DMS53 treated with DMSO at 0.1 percent for 48 hours (cell line): ENCODE results near the gene LAMA2.

ENCODE experiments used
- DNase-seq: peaks from one replicate; lab custom pipeline; 2025; ENCODE audit not compliant: unreplicated experiment; lab: John Stamatoyannopoulos, UW

Gene LAMA2

DNA sequence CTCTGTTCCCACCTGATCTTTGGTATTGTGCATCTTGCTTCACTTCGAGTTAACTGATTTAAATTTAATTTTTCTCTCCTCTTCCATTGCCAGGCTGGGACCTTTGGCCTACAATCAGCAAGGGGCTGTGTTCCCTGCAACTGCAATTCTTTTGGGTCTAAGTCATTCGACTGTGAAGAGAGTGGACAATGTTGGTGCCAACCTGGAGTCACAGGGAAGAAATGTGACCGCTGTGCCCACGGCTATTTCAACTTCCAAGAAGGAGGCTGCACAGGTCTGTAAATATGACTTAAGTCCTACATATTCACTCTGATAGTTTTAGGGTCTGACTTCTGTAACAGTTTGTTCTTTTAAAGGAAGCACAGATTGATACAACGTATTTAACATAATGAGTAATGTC, 414.7 kb downstream of the LAMA2 start:
- DNase-seq: no peak

DNA sequence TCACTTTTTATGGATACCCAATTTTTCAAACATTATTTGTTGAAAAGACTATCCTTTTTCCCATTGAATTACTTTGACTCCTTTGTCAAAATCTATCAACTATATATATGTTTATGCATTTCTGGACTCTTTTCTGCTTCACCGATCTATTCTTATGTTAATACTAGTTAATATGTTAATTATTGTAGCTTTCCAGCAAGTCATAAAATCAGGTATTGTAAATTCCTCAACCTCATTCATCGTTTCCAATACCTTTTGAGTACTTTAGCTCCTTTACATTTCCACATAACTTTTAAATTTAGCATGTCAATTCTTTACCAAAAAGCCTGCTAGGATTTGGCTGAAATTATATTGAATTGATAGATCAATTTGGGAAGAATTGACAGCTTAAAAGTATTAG, 419.7 kb downstream of the LAMA2 start:
- DNase-seq: no peak

GRCh38 chr6:129306826-129307225, 423.9 kb downstream of the LAMA2 start:
- no peak for DNase-seq

DNA sequence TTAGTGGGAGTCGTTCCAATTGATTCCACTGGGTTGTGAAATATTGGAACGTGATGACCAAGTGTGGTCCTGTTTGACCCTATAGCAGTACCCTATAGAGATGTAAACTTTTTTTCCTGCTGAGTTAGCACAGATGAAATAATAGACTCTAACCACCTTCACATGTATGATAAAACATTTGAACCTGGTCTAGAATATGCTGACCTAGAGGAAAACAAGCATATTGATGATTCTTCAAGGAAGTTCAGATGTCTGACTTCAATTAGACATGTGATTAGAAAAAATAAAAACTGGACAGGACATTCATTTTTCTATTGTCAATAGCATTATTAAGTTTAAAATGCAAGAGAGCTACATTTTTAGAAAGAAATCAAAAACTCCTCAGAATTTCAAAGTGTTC, 424.9 kb downstream of the LAMA2 start:
- DNase-seq: no peak

- DNase-seq: no peak
Observed at GRCh38 chr6:129309154-129309553, 426.2 kb downstream of the LAMA2 start.

DNA sequence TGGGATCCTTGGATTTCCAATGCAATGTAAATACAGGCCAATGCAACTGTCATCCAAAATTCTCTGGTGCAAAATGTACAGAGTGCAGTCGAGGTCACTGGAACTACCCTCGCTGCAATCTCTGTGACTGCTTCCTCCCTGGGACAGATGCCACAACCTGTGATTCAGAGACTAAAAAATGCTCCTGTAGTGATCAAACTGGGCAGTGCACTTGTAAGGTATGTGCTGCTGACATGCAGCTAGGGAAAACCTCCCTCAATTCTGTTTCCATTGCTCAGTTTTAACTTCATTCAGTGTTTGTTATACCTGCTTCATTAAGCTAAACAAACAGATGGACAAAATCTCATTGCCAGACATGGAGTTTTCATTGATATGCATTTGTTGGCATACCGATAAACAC, 429.9 kb downstream of the LAMA2 start:
- DNase-seq: no peak

DNA sequence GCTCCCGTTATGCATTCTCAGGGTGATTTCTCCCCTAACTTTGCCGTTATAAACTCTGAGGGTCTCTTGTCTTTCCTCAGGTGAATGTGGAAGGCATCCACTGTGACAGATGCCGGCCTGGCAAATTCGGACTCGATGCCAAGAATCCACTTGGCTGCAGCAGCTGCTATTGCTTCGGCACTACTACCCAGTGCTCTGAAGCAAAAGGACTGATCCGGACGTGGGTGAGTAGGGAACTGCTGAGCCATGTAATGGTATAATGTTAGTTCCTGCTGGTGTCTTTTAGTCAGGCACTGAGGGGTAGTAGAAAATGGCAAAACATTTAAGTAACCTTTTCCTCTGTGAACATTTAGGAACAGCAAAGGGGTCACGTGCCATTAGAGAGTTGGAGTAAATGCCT, 431.6 kb downstream of the LAMA2 start:
- no peak for DNase-seq

DNA sequence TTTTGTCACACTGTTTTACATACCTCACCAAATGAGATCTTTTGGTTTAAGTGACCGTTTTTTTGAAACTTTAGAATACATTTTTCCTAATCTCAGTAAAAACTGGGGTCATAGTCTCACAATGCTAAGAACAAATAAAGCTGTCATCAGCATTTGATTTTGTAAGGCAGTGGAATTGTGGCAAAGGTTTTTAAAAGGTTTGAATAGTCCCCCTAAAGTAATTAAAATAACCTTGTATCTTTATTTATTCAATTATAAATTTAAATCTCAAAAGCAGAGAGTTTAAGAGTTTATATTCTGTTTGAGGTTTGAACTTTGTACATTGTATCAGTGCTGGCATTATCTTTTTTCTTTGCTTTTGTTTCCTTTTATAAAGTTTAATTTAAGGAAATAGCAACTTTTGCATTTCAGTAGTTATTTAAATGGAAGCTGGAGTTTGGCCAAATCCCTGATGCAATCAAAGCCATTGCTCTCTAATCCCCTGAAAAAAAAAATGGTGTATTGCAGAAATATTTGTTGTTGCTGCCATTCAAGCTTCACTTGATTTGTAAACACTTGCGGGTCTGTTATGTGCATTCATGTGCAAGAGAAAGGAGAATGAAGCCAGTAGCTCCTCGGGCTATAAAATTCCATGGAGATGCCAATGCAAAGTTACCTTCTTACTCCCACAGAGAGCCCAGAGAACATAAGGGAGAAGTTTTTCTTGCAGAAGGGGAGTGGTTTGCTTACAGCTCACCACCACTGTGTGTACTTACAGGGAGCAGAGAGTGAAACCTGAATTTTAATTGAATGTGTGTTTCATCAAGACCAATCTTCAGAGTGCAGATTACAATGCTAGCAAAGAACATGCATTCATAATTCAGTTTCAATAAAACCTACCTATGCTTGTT, 435.2 kb downstream of the LAMA2 start:
- peak; percentile 20 for DNase-seq

DNA sequence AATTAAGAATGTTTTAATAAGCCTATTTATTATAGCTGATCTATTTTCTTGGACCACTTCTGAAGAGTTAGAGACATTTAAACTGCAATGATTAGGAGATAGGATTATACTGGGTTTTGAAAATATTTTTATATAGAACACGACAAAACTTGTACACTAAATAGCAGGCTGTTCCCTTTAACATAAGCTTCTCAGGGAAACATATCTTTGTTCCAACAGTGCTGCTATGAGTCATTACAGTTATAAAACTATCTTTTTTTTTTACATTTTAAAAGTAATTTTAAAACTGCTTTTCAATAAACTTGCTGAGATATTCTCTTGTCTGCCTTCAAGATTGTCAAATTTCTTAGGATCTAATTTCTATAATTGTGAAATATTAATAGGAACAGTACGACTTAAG, 438.0 kb downstream of the LAMA2 start:
- DNase-seq: no peak

DNA sequence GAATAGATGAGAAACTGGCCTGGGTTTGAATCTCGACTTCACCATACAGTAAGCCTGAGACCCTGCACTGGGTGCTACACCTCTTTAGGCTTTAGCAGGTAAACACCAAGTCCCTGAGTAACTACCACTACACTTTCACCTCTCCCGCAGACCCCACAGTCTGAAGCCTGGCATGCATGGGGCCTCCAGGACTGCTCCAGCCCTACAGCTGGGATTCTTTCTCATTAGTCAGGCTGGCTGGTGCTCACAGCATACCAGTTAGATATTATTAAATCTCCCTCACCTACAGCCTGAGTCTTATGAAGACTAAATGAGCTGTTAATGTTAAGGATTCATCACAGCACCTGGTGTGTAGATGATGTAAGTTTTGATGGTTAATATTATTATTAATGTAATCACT, 438.4 kb downstream of the LAMA2 start:
- DNase-seq: no peak

DNA sequence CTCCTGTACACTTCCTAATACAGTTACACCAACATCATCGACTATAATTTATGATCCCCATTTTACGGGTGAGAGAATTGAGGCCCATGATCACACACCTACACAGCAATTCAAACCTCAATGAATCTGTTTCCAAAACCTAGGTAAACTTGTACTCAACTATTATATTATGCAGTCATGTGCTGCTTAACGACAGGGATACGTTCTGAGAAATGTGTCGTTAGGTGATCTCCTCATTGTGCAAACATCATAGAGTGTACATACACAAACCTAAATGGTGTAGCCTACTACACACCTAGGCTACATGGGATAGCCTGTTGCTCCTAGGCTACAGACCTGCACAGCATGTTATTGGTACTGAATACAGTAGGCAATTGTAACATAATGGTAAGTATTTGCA, 441.4 kb downstream of the LAMA2 start:
- no peak for DNase-seq

- DNase-seq: no peak
Observed at GRCh38 chr6:129329678-129330077, 446.7 kb downstream of the LAMA2 start.

- DNase-seq: no peak
Observed at GRCh38 chr6:129331450-129332138, 448.7 kb downstream of the LAMA2 start.

- DNase-seq: no peak
Observed at GRCh38 chr6:129335792-129336191, 452.9 kb downstream of the LAMA2 start.

GRCh38 chr6:129338683-129339082, 455.7 kb downstream of the LAMA2 start:
- no peak for DNase-seq

GRCh38 chr6:129340983-129341382, 458.0 kb downstream of the LAMA2 start:
- DNase-seq: no peak

GRCh38 chr6:129342243-129342642, 459.3 kb downstream of the LAMA2 start:
- no peak for DNase-seq

- DNase-seq: no peak
Observed at GRCh38 chr6:129342796-129343195, 459.9 kb downstream of the LAMA2 start.

- no peak for DNase-seq
Observed at GRCh38 chr6:129344379-129344778, 461.4 kb downstream of the LAMA2 start.

- no peak for DNase-seq
Observed at GRCh38 chr6:129345890-129346289, 463.0 kb downstream of the LAMA2 start.

GRCh38 chr6:129346964-129347363, 464.0 kb downstream of the LAMA2 start:
- DNase-seq: no peak

DNA sequence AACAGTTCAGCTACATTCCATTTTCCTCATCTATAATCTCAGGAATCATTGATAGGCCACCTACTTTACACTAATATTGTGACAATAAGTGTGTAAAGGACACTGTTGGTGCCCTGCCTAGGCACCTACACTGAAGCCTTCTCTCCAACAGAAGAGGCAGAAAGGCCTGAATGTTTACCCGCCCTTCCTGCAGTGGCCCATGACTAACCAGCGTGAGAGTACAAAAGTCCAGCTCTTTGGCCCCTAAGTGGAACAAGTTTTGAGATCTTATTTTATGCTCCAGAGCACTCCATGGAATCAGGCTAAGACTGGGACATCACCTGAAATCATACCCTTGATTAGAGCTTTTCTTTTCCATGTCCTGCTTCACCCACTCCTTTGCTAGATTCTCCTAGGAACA, 467.3 kb downstream of the LAMA2 start:
- DNase-seq: no peak
